ENCODE results near the gene CHST13. TPM values are rescaled to one million over a fixed set of nuclear protein-coding genes. Genes with fewer than 3 reads are reported as not detected.

The CHST13 gene
- polyA plus RNA-seq, 3 donors = 16.6 to 41.8 (median 39.2) TPM

- Histone ChIP-seq H3K9ac (ENCODE audit: insufficient read depth, low read length, poor library complexity, severe bottlenecking) (no peak overlapping the region), H3K4me1 (ENCODE audit: control insufficient read depth in 1 of 2, insufficient read depth in 2 of 2, low read length in 2 of 2) (peaks cover 6 to 8% of the 10 kb centered on the region in 2 donors), H3K4me3 (replicated peaks in 1 of 3; ENCODE audit: low read depth in 2 of 3, low read length in 3 of 3) (no peak overlapping the region), H3K36me3 (replicated peaks in 1 of 2; ENCODE audit: control insufficient read depth in 1 of 2, insufficient read depth in 2 of 2, low read length in 2 of 2) (no peaks in the 10 kb centered on the region), H3K27ac (ENCODE audit: low read depth in 1 of 2, low read length in 2 of 2) (no peak overlapping the region), H3K4me2 (replicated peaks; ENCODE audit: extremely low read depth, low read length, poor library complexity, severe bottlenecking) (no peak overlapping the region), H3K79me2 (ENCODE audit: insufficient read depth, low read length) (no peaks in the 10 kb centered on the region), H3K9me3 (replicated peaks in 1 of 2; ENCODE audit: control insufficient read depth in 1 of 2, insufficient read depth in 1 of 2, low read length in 2 of 2) (no peaks in the 10 kb centered on the region), H3K27me3 (ENCODE audit: control insufficient read depth in 2 of 2, insufficient read depth in 2 of 2, low read length in 2 of 2) (no peaks in the 10 kb centered on the region), H2AFZ (ENCODE audit: insufficient read depth, low read depth, low read length, poor library complexity, severe bottlenecking) (no peak overlapping the region), H4K20me1 (ENCODE audit: insufficient read depth, low read length) (no peaks in the 10 kb centered on the region)
- intact Hi-C loops (cut with micrococcal nuclease) = no loop called here
- 95% methylated on average over 13 of the region's 14 CpGs for WGBS (ENCODE audit: insufficient coverage)
- no peaks in the 10 kb centered on the region for H3K36me3 Mint-ChIP-seq
- TF ChIP-seq, protein P1, sequence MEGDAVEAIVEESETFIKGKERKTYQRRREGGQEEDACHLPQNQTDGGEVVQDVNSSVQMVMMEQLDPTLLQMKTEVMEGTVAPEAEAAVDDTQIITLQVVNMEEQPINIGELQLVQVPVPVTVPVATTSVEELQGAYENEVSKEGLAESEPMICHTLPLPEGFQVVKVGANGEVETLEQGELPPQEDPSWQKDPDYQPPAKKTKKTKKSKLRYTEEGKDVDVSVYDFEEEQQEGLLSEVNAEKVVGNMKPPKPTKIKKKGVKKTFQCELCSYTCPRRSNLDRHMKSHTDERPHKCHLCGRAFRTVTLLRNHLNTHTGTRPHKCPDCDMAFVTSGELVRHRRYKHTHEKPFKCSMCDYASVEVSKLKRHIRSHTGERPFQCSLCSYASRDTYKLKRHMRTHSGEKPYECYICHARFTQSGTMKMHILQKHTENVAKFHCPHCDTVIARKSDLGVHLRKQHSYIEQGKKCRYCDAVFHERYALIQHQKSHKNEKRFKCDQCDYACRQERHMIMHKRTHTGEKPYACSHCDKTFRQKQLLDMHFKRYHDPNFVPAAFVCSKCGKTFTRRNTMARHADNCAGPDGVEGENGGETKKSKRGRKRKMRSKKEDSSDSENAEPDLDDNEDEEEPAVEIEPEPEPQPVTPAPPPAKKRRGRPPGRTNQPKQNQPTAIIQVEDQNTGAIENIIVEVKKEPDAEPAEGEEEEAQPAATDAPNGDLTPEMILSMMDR (IDR thresholded peaks at IDR 0.05) = no peak
- H3K4me3 Mint-ChIP-seq = no peak overlapping the region
- no peak for DNase-seq
- peaks cover 0 to 2% (median 0%) of the 10 kb centered on the region in 7 donors for H3K9me3 Mint-ChIP-seq
- no peak overlapping the region for H3K27ac Mint-ChIP-seq
- peaks cover 10% of the 10 kb centered on the region for H3K4me1 Mint-ChIP-seq
- peaks cover 0 to 5% (median 2%) of the 10 kb centered on the region in 3 donors for H3K27me3 Mint-ChIP-seq (ENCODE audit: low read depth in 3 of 3)
Observed at GRCh38 chr3:126483321-126483761, 40.6 kb upstream of the CHST13 start.

DNA sequence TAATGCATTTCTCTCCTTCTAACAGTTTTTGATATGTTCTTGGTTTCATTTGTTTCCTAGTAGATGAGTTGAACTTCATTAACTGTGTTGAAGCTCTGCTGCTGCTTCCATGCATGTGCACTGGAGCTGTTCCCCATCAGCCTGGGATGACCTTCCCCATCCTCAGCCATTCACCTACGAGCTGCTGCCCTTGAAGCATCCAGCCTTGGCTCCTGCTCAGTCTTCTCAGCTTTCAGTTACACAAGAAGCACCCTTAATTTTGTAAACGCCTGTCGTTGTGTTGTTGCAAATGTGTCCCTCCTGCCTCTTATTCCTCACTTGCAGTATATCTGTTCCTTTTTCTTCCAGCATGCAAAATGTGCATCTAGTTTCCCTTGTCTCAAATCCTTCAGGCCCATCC lies 39.8 kb upstream of the CHST13 start:
- no peaks in the 10 kb centered on the region for H3K79me2 ChIP-seq (ENCODE audit: insufficient read depth, low read length)
- no peak overlapping the region for H3K4me2 ChIP-seq (replicated peaks; ENCODE audit: extremely low read depth, low read length, poor library complexity, severe bottlenecking)
- H3K36me3 ChIP-seq (replicated peaks in 1 of 2; ENCODE audit: control insufficient read depth in 1 of 2, insufficient read depth in 2 of 2, low read length in 2 of 2) = no peaks in the 10 kb centered on the region
- intact Hi-C loops (cut with micrococcal nuclease) = no loop called here
- H3K27ac ChIP-seq (ENCODE audit: low read depth in 1 of 2, low read length in 2 of 2) = no peak overlapping the region
- WGBS (ENCODE audit: insufficient coverage) = 78% methylated on average over 3 of the region's 3 CpGs
- Mint-ChIP-seq H3K9me3 (peaks cover 0 to 2% (median 0%) of the 10 kb centered on the region in 7 donors), H3K27ac (no peak overlapping the region), H3K4me3 (no peak overlapping the region), H3K4me1 (peaks cover 10% of the 10 kb centered on the region), H3K27me3 (ENCODE audit: low read depth in 3 of 3) (peaks cover under 1 to 5% (median 2%) of the 10 kb centered on the region in 3 donors), H3K36me3 (no peaks in the 10 kb centered on the region)
- H2AFZ ChIP-seq (ENCODE audit: insufficient read depth, low read depth, low read length, poor library complexity, severe bottlenecking) = no peak overlapping the region
- H4K20me1 ChIP-seq (ENCODE audit: insufficient read depth, low read length) = no peaks in the 10 kb centered on the region
- no peak overlapping the region for H3K4me3 ChIP-seq (replicated peaks in 1 of 3; ENCODE audit: low read depth in 2 of 3, low read length in 3 of 3)
- DNase-seq = no peak
- no peaks in the 10 kb centered on the region for H3K27me3 ChIP-seq (ENCODE audit: control insufficient read depth in 2 of 2, insufficient read depth in 2 of 2, low read length in 2 of 2)
- peaks cover 6 to 8% of the 10 kb centered on the region in 2 donors for H3K4me1 ChIP-seq (ENCODE audit: control insufficient read depth in 1 of 2, insufficient read depth in 2 of 2, low read length in 2 of 2)
- TF ChIP-seq, protein P1 (IDR thresholded peaks at IDR 0.05) = no peak
- no peak overlapping the region for H3K9ac ChIP-seq (ENCODE audit: insufficient read depth, low read length, poor library complexity, severe bottlenecking)
- H3K9me3 ChIP-seq (replicated peaks in 1 of 2; ENCODE audit: control insufficient read depth in 1 of 2, insufficient read depth in 1 of 2, low read length in 2 of 2) = no peaks in the 10 kb centered on the region

All from CD14-positive monocyte (primary cell).